Measurements from ENCODE around the gene EFS.
"Not testable (repeated sequence)": the region's sequence is repeated elsewhere in the genome, so short reads cannot be mapped to it uniquely, and the experiment has no call there.

The EFS gene

GRCh38 chr14:23365036-23365731 is at the start of gene EFS:
TSS of gene EFS (minus strand) at chr14:23365172. CDS start at chr14:23365025, 147 bp downstream.
- DNase-seq: peak; percentile 30 to 61

- DNase-seq: no peak
Observed at GRCh38 chr14:23414254-23414653, 49.3 kb upstream of the EFS start.

- DNase-seq: no peak
Observed at GRCh38 chr14:23413681-23414080, 48.7 kb upstream of the EFS start.

GRCh38 chr14:23411563-23412525 is 46.9 kb upstream of the EFS start:
- DNase-seq: no peak

- no peak for DNase-seq
Observed at GRCh38 chr14:23409966-23410635, 45.1 kb upstream of the EFS start.

GRCh38 chr14:23409475-23409874 is 44.5 kb upstream of the EFS start:
- no peak for DNase-seq

GRCh38 chr14:23408307-23408630 is 43.3 kb upstream of the EFS start:
- DNase-seq: no peak

GRCh38 chr14:23407516-23408306 is 42.7 kb upstream of the EFS start, which contains the start of gene MYH6:
TSS of gene MYH6 (minus strand) at chr14:23408273. CDS start at chr14:23407223, 1,050 bp downstream.
- DNase-seq: no peak

GRCh38 chr14:23406725-23407355 is 41.9 kb upstream of the EFS start:
- no peak for DNase-seq

GRCh38 chr14:23406244-23406643 is 41.3 kb upstream of the EFS start:
- peak; percentile 3 to 10 for DNase-seq

- no peak for DNase-seq
Observed at GRCh38 chr14:23405516-23406025, 40.6 kb upstream of the EFS start.

GRCh38 chr14:23405096-23405495 is 40.1 kb upstream of the EFS start:
- no peak for DNase-seq

GRCh38 chr14:23404331-23404900 is 39.4 kb upstream of the EFS start:
- DNase-seq: no peak

GRCh38 chr14:23403908-23404307 is 38.9 kb upstream of the EFS start:
- DNase-seq: no peak

- DNase-seq: no peak
Observed at GRCh38 chr14:23403139-23403438, 38.1 kb upstream of the EFS start.

GRCh38 chr14:23402296-23403138 is 37.5 kb upstream of the EFS start:
- no peak for DNase-seq

GRCh38 chr14:23401291-23401690 is 36.3 kb upstream of the EFS start:
- DNase-seq: no peak

GRCh38 chr14:23400496-23401149 is 35.7 kb upstream of the EFS start:
- not testable (repeated sequence) for DNase-seq

- DNase-seq: no peak
Observed at GRCh38 chr14:23399591-23399990, 34.6 kb upstream of the EFS start.

- no peak for DNase-seq
Observed at GRCh38 chr14:23399136-23399535, 34.2 kb upstream of the EFS start.
